Measurements from ENCODE around the gene NSMF. TPM values are rescaled to one million over a fixed set of nuclear protein-coding genes. Genes with fewer than 3 reads are reported as not detected.
A peak's percentile ranks its signal among the peaks of the same experiment; 100 is the strongest.

The NSMF gene
- polyA plus RNA-seq, 1 experiment: 35.7 TPM

DNA sequence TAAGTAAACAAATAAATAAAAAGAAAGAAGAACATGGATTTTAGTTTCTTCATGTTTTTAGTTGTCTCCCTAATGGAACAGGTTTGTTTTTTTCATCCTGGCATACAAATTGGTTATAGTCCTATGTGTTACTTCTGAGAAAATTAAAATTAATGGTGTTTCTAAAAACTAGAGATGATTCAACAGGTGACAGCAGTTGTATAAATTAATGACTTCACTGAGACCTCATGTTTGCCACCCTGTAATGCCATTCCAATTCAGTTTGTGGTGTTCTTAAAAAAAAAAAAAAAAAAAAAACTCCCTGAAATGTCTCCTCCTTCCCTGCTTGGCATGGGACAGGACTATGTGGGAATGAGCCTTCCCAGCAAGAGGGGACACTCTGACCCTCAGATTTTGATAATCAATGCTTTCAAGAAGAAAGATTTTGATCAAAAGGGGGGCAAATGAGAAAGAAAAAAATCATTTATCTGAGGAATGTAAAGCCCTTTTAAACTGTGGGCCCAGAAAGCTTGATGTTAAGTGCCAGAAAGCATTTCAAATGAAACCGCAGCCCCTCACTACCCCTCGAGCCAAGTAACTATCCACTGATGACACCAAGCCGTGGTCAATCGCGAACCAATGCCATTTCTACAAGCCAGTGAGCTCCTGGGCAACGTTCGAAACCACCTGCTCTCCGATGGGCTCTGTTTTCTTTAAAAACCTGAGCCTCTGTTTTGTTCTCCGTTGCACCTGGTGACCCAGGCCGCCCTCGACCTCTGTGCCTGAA, 37.1 kb downstream of the NSMF start:
- ChIA-PET POLR2A (no interaction called here), CTCF (interaction anchor here (0.8 to 3.8 kb wide), 12 partner anchors 7 to 185 kb away, joined by 3 to 27 read pairs (median 6); partner anchors contain the start of gene ENTPD8)
- TF ChIP-seq, protein P1, sequence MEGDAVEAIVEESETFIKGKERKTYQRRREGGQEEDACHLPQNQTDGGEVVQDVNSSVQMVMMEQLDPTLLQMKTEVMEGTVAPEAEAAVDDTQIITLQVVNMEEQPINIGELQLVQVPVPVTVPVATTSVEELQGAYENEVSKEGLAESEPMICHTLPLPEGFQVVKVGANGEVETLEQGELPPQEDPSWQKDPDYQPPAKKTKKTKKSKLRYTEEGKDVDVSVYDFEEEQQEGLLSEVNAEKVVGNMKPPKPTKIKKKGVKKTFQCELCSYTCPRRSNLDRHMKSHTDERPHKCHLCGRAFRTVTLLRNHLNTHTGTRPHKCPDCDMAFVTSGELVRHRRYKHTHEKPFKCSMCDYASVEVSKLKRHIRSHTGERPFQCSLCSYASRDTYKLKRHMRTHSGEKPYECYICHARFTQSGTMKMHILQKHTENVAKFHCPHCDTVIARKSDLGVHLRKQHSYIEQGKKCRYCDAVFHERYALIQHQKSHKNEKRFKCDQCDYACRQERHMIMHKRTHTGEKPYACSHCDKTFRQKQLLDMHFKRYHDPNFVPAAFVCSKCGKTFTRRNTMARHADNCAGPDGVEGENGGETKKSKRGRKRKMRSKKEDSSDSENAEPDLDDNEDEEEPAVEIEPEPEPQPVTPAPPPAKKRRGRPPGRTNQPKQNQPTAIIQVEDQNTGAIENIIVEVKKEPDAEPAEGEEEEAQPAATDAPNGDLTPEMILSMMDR (IDR thresholded peaks at IDR 0.05; ENCODE audit: insufficient read depth, low read depth, low read length): no peak
- H3K27me3 ChIP-seq (ENCODE audit: control insufficient read depth, insufficient read depth, low read length): no peaks in the 10 kb centered on the region
- H3K4me3 ChIP-seq (ENCODE audit: low read depth, low read length): peak overlapping the region; percentile 73
- DNase-seq (ENCODE audit: low read depth): no peak
- H3K36me3 ChIP-seq (ENCODE audit: control insufficient read depth, insufficient read depth, low read length): no peaks in the 10 kb centered on the region

DNA sequence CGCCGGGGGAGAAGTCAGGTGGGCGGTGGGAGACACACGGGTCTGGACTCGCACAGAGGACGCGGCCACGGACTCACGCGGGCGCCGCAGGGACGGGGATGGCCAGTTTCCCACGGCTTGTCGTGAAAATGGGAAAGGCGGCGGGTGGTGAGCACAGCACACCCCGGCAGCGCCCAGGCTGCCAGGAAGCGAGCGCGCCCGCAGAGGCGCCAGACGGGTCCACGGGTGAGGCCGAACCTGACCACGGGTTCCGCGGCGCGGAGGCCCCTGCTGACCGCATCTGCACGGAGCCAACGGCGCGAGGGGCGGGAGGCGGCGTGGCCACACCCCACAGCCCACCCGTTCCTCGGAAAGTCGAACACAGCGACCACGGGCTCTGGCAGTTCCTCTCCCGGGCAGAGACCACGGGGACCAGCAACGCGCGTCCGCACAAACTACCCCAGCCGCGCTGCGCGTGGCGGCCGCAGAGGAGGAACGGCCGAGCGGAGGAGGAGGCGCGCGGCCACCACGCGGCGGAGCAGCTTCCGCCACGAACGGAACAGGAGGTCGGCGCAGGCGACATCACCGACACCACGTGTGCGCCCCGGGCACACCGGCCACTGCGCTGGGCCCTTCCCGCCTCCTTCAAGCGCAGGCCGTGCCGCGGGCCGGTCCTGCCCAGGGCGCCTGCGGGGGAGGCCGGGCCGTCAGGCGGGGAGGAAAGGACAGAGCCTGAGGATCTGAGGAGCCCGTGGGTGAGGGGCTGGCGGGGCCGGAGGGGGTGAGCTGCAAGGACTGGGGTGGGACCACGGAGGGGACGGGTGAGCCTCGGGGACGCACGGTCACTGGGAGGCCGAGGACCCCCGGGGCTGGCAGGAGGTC, 41.7 kb downstream of the NSMF start:
- H3K4me3 ChIP-seq (ENCODE audit: low read depth, low read length): peak overlapping the region; percentile 36
- DNase-seq (ENCODE audit: low read depth): no peak
- H3K36me3 ChIP-seq (ENCODE audit: control insufficient read depth, insufficient read depth, low read length): no peaks in the 10 kb centered on the region
- ChIA-PET POLR2A (no interaction called here), CTCF (no interaction called here)
- TF ChIP-seq, protein P1 (IDR thresholded peaks at IDR 0.05; ENCODE audit: insufficient read depth, low read depth, low read length): no peak
- H3K27me3 ChIP-seq (ENCODE audit: control insufficient read depth, insufficient read depth, low read length): no peaks in the 10 kb centered on the region

DNA sequence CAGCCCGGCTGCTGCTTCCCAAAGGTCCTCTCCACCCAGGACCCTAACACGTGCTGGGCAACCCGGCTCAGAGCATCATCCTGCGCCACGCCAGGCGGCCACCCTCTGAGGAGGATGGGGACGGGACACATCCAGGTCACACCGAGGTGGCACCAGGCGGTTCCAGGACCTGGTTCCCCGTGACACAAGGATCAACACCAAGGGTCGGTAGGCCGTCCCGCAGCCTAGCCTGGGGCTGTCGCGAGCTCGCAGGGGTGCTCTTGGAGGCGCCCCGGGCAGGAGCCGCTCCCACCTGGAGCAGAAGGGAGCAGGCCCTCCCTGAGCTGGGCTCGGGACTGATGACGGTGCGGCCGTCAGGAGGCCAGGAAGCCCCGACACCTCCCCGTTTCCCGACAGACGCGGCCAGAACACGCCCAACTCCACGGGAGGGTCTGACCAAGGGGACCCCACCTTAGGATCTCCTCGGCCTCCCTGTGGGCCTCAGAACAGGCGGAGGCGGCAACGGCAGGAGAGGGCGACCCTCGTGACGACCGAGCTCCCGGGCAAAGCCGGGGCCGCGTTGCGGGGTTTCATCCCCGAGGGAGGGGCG, 42.5 kb downstream of the NSMF start:
- Histone ChIP-seq H3K4me3 (ENCODE audit: low read depth, low read length) (no peak overlapping the region), H3K36me3 (ENCODE audit: control insufficient read depth, insufficient read depth, low read length) (no peaks in the 10 kb centered on the region), H3K27me3 (ENCODE audit: control insufficient read depth, insufficient read depth, low read length) (no peaks in the 10 kb centered on the region)
- no peak for DNase-seq (ENCODE audit: low read depth)
- ChIA-PET POLR2A (no interaction called here), CTCF (no interaction called here)
- TF ChIP-seq, protein P1 (IDR thresholded peaks at IDR 0.05; ENCODE audit: insufficient read depth, low read depth, low read length): no peak

DNA sequence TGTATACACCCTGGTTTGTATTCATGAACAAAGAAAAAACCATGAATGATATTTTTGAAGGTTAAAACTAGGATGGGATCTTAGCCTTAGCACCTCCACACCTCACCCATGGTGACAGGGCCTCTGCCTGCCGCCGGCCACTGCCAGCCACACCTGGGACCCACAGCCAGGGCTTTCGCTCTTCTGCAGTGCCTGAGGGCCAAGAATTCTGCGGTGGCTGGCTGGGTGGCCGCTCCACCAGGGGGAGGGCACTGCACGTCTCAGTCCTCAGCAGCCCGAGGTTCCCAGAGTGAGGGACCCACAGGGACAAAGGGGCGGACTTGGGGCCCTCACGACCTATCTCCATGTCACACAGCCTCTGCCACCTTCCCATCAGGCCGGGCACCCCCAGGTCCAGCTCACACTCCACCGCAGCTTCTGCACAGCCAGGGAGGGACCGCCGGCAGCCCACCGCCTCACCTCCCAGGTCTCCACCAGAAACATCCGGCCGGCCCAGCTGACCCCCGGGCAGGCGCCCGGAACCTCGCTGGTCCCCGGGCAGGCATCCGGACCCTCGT, 43.0 kb downstream of the NSMF start:
- CTCF ChIA-PET: interaction anchor here (2.6 kb wide), 1 partner anchor 7 kb away, joined by 12 read pairs; the partner anchor contains the start of genes EXD3 and NOXA1
- Histone ChIP-seq H3K4me3 (ENCODE audit: low read depth, low read length) (no peak overlapping the region), H3K27me3 (ENCODE audit: control insufficient read depth, insufficient read depth, low read length) (no peaks in the 10 kb centered on the region), H3K36me3 (ENCODE audit: control insufficient read depth, insufficient read depth, low read length) (no peaks in the 10 kb centered on the region)
- POLR2A ChIA-PET: no interaction called here
- TF ChIP-seq, protein P1 (IDR thresholded peaks at IDR 0.05; ENCODE audit: insufficient read depth, low read depth, low read length): no peak
- DNase-seq (ENCODE audit: low read depth): no peak
